Astrocyte (in vitro differentiated cells and primary cell): ENCODE results near the gene EHBP1. TPM values are rescaled to one million over a fixed set of nuclear protein-coding genes. Genes with fewer than 3 reads are reported as not detected.
A peak's percentile ranks its signal among the peaks of the same experiment; 100 is the strongest.

Source experiments
- DNase-seq: peaks from one replicate; pipeline ENCODE4 v3.0.0-alpha.2; 2010; ENCODE audit warnings: low read depth
- FAIRE-seq: peaks from 2 replicates; lab custom pipeline; 2011; peaks lifted over from hg19 to GRCh38; lab: Jason Lieb, UNC
- H2AFZ ChIP-seq: 2 replicates; pipeline ENCODE4 v1.6.0; 2012; ENCODE audit warnings: low read depth, low read length, inconsistent platforms
- H3K27ac ChIP-seq: 2 replicates; pipeline ENCODE4 v1.5.1; 2011; ENCODE audit warnings: low read depth, low read length, inconsistent platforms
- H3K27me3 ChIP-seq: 2 replicates; pipeline ENCODE4 v1.6.0; 2011; ENCODE audit warnings: low read length, inconsistent platforms; ENCODE audit not compliant: insufficient read depth
- H3K36me3 ChIP-seq: 2 replicates; pipeline ENCODE4 v1.5.1; 2011; ENCODE audit warnings: low read length, inconsistent platforms; ENCODE audit not compliant: insufficient read depth
- H3K4me1 ChIP-seq: 2 replicates; pipeline ENCODE4 v1.5.1; 2011; ENCODE audit warnings: low read length, inconsistent platforms; ENCODE audit not compliant: insufficient read depth
- H3K4me2 ChIP-seq: 2 replicates; pipeline ENCODE4 v1.6.0; 2012; ENCODE audit warnings: low read length, inconsistent platforms
- H3K4me3 ChIP-seq: 2 replicates; pipeline ENCODE4 v1.5.1; 2011; ENCODE audit warnings: low read depth, mild to moderate bottlenecking, low read length, inconsistent platforms; ENCODE audit not compliant: insufficient read depth
- H3K79me2 ChIP-seq: 2 replicates; pipeline ENCODE4 v1.6.0; 2012; ENCODE audit warnings: mild to moderate bottlenecking, low read length, inconsistent platforms; ENCODE audit not compliant: insufficient read depth
- H3K9ac ChIP-seq: 2 replicates; pipeline ENCODE4 v1.6.0; 2012; ENCODE audit warnings: mild to moderate bottlenecking, low read length, inconsistent platforms
- H3K9me3 ChIP-seq: 2 replicates; pipeline ENCODE4 v1.5.1; 2012; ENCODE audit warnings: low read depth, mild to moderate bottlenecking, low read length, inconsistent platforms; ENCODE audit not compliant: insufficient read depth
- H4K20me1 ChIP-seq: 2 replicates; pipeline ENCODE4 v1.6.0; 2012; ENCODE audit warnings: low read length, inconsistent platforms; ENCODE audit not compliant: insufficient read depth
- H3K27ac Mint-ChIP-seq: one replicate; pipeline ENCODE4 v1.8.0; 2021; ENCODE audit warnings: mild to moderate bottlenecking, mixed read lengths; ENCODE audit not compliant: unreplicated experiment
- H3K27me3 Mint-ChIP-seq: one replicate; pipeline ENCODE4 v1.8.0; 2021; ENCODE audit warnings: low read depth, mixed read lengths; ENCODE audit not compliant: unreplicated experiment
- H3K36me3 Mint-ChIP-seq: one replicate; pipeline ENCODE4 v1.8.0; 2021; ENCODE audit warnings: low read depth, mixed read lengths; ENCODE audit not compliant: unreplicated experiment
- H3K4me1 Mint-ChIP-seq: one replicate; pipeline ENCODE4 v1.8.0; 2021; ENCODE audit warnings: low read depth, mixed read lengths; ENCODE audit not compliant: unreplicated experiment
- H3K4me3 Mint-ChIP-seq: one replicate; pipeline ENCODE4 v1.8.0; 2021; ENCODE audit warnings: mild to moderate bottlenecking, moderate library complexity, mixed read lengths; ENCODE audit not compliant: unreplicated experiment
- H3K9me3 Mint-ChIP-seq: one replicate; pipeline ENCODE4 v1.8.0; 2021; ENCODE audit warnings: mild to moderate bottlenecking, mixed read lengths; ENCODE audit not compliant: unreplicated experiment
- CTCF ChIP-seq: IDR thresholded peaks from 2 replicates; pipeline ENCODE4 v1.5.1; 2011; ENCODE audit warnings: low read depth, mild to moderate bottlenecking, inconsistent platforms, low read length, moderate library complexity; ENCODE audit not compliant: insufficient read depth
- EZH2 ChIP-seq: IDR thresholded peaks from 2 replicates; pipeline ENCODE4 v1.6.1; 2012; ENCODE audit warnings: mild to moderate bottlenecking, low read length, inconsistent platforms; ENCODE audit not compliant: insufficient read depth
- total RNA-seq: library from RNA; stranded (reverse); gene quantifications from 2 replicates; pipeline ENCODE4 v1.2.1, GENCODE V29; 2021

The EHBP1 gene
- total RNA-seq, 1 donor from 2014 or later = 44.1 TPM

GRCh38 chr2:62757029-62757428 is 51.5 kb downstream of the EHBP1 start:
- Histone ChIP-seq H3K27ac (no peak overlapping the region), H3K4me2 (no peak overlapping the region), H3K79me2 (peaks cover 61% of the 10 kb centered on the region), H3K9ac (no peak overlapping the region), H3K27me3 (no peaks in the 10 kb centered on the region), H3K4me3 (no peak overlapping the region), H3K9me3 (no peaks in the 10 kb centered on the region), H4K20me1 (peaks cover 19% of the 10 kb centered on the region), H2AFZ (no peak overlapping the region), H3K36me3 (no peaks in the 10 kb centered on the region), H3K4me1 (peaks cover 8% of the 10 kb centered on the region)
- FAIRE-seq (no peak), DNase-seq (no peak)
- no peak for TF ChIP-seq CTCF
- TF ChIP-seq EZH2 = no peak
- H3K27ac Mint-ChIP-seq = no peak overlapping the region
- H3K4me3 Mint-ChIP-seq = no peak overlapping the region
- H3K4me1 Mint-ChIP-seq = peaks cover 7% of the 10 kb centered on the region
- H3K27me3 Mint-ChIP-seq = no peaks in the 10 kb centered on the region
- H3K9me3 Mint-ChIP-seq = peaks cover 6% of the 10 kb centered on the region
- peaks cover 10% of the 10 kb centered on the region for H3K36me3 Mint-ChIP-seq

GRCh38 chr2:62760026-62760425 is 54.5 kb downstream of the EHBP1 start:
- Mint-ChIP-seq H3K27ac (no peak overlapping the region), H3K27me3 (no peaks in the 10 kb centered on the region), H3K4me1 (peaks cover 7% of the 10 kb centered on the region), H3K36me3 (peaks cover 3% of the 10 kb centered on the region), H3K4me3 (no peak overlapping the region), H3K9me3 (peaks cover 2% of the 10 kb centered on the region)
- H3K4me1 ChIP-seq = peaks cover 8% of the 10 kb centered on the region
- H3K79me2 ChIP-seq = peaks cover 64% of the 10 kb centered on the region
- no peaks in the 10 kb centered on the region for H3K36me3 ChIP-seq
- no peaks in the 10 kb centered on the region for H3K27me3 ChIP-seq
- no peak overlapping the region for H3K27ac ChIP-seq
- DNase-seq = no peak
- H3K4me2 ChIP-seq = no peak overlapping the region
- TF ChIP-seq CTCF (no peak), EZH2 (no peak)
- peaks cover 29% of the 10 kb centered on the region for H4K20me1 ChIP-seq
- no peak overlapping the region for H3K9ac ChIP-seq
- no peak overlapping the region for H3K4me3 ChIP-seq
- FAIRE-seq = no peak
- H3K9me3 ChIP-seq = no peaks in the 10 kb centered on the region
- H2AFZ ChIP-seq = no peak overlapping the region

- no peak for FAIRE-seq
Observed at GRCh38 chr2:62760555-62760954, 55.0 kb downstream of the EHBP1 start.

More at GRCh38 chr2:62760555-62760954, 55.0 kb downstream of the EHBP1 start:
- Histone ChIP-seq H4K20me1 (peaks cover 29% of the 10 kb centered on the region), H3K9ac (no peak overlapping the region), H3K4me1 (peaks cover 8% of the 10 kb centered on the region), H3K4me3 (no peak overlapping the region), H3K36me3 (no peaks in the 10 kb centered on the region), H3K9me3 (no peaks in the 10 kb centered on the region), H3K4me2 (no peak overlapping the region), H3K27me3 (no peaks in the 10 kb centered on the region), H3K27ac (no peak overlapping the region), H3K79me2 (peaks cover 59% of the 10 kb centered on the region), H2AFZ (no peak overlapping the region)
- peak; percentile 81 for DNase-seq
- Mint-ChIP-seq H3K27ac (no peak overlapping the region), H3K9me3 (no peaks in the 10 kb centered on the region), H3K4me1 (peaks cover 7% of the 10 kb centered on the region), H3K27me3 (no peaks in the 10 kb centered on the region), H3K36me3 (no peaks in the 10 kb centered on the region), H3K4me3 (no peak overlapping the region)
- TF ChIP-seq CTCF = no peak
- TF ChIP-seq EZH2 = no peak
